ENCODE results near the gene LONP1.

Gene LONP1

GRCh38 chr19:5686647-5687359, 33.1 kb downstream of the LONP1 start:
- Histone ChIP-seq H3K36me3 (ENCODE audit: control insufficient read depth in 2 of 2, insufficient read depth in 2 of 2, low read length in 2 of 2) (peaks cover 0 to 1% of the 10 kb centered on the region in 2 donors), H3K4me3 (ENCODE audit: low read length in 2 of 2) (peak overlapping the region; percentile 65 to 75), H3K27me3 (ENCODE audit: control insufficient read depth in 2 of 2, insufficient read depth in 2 of 2, low read length in 2 of 2) (no peaks in the 10 kb centered on the region), H3K4me1 (ENCODE audit: control insufficient read depth in 2 of 2, insufficient read depth in 2 of 2, low read length in 2 of 2) (peaks cover 14 to 22% of the 10 kb centered on the region in 2 donors), H3K9ac (ENCODE audit: low read depth in 1 of 2, low read length in 2 of 2) (peak overlapping the region; percentile 47 to 61), H3K27ac (ENCODE audit: low read depth in 2 of 2, low read length in 2 of 2) (peak overlapping the region; percentile 84 to 86), H3K9me3 (ENCODE audit: control insufficient read depth in 2 of 2, low read length in 2 of 2) (no peaks in the 10 kb centered on the region)

- peak overlapping the region; percentile 47 to 61 for H3K9ac ChIP-seq (ENCODE audit: low read depth in 1 of 2, low read length in 2 of 2)
- peaks cover 14 to 19% of the 10 kb centered on the region in 2 donors for H3K4me1 ChIP-seq (ENCODE audit: control insufficient read depth in 2 of 2, insufficient read depth in 2 of 2, low read length in 2 of 2)
- H3K27ac ChIP-seq (ENCODE audit: low read depth in 2 of 2, low read length in 2 of 2), result peak overlapping the region; percentile 84 to 86
Measured at GRCh38 chr19:5686326-5686646, 33.7 kb downstream of the LONP1 start.

GRCh38 chr19:5684694-5685430, 35.1 kb downstream of the LONP1 start:
- peaks cover 12 to 15% of the 10 kb centered on the region in 2 donors for H3K4me1 ChIP-seq (ENCODE audit: control insufficient read depth in 2 of 2, insufficient read depth in 2 of 2, low read length in 2 of 2)
- H3K9me3 ChIP-seq (ENCODE audit: control insufficient read depth in 2 of 2, low read length in 2 of 2), result no peaks in the 10 kb centered on the region
- H3K27ac ChIP-seq (ENCODE audit: low read depth in 2 of 2, low read length in 2 of 2), result no peak overlapping the region
- H3K9ac ChIP-seq (ENCODE audit: low read depth in 1 of 2, low read length in 2 of 2), result no peak overlapping the region
- no peak overlapping the region for H3K4me3 ChIP-seq (ENCODE audit: low read length in 2 of 2)
- H3K36me3 ChIP-seq (ENCODE audit: control insufficient read depth in 2 of 2, insufficient read depth in 2 of 2, low read length in 2 of 2), result no peaks in the 10 kb centered on the region
- H3K27me3 ChIP-seq (ENCODE audit: control insufficient read depth in 2 of 2, insufficient read depth in 2 of 2, low read length in 2 of 2), result no peaks in the 10 kb centered on the region

More at GRCh38 chr19:5686326-5686646, 33.7 kb downstream of the LONP1 start:
- peak overlapping the region; percentile 65 to 75 for H3K4me3 ChIP-seq (ENCODE audit: low read length in 2 of 2)
- no peaks in the 10 kb centered on the region for H3K9me3 ChIP-seq (ENCODE audit: control insufficient read depth in 2 of 2, low read length in 2 of 2)
- no peaks in the 10 kb centered on the region for H3K27me3 ChIP-seq (ENCODE audit: control insufficient read depth in 2 of 2, insufficient read depth in 2 of 2, low read length in 2 of 2)
- H3K36me3 ChIP-seq (ENCODE audit: control insufficient read depth in 2 of 2, insufficient read depth in 2 of 2, low read length in 2 of 2), result no peaks in the 10 kb centered on the region

- Histone ChIP-seq H3K4me3 (ENCODE audit: low read length in 2 of 2) (no peak overlapping the region), H3K9me3 (ENCODE audit: control insufficient read depth in 2 of 2, low read length in 2 of 2) (no peaks in the 10 kb centered on the region), H3K4me1 (ENCODE audit: control insufficient read depth in 2 of 2, insufficient read depth in 2 of 2, low read length in 2 of 2) (peaks cover 21% of the 10 kb centered on the region in 2 donors), H3K27ac (ENCODE audit: low read depth in 2 of 2, low read length in 2 of 2) (no peak overlapping the region), H3K27me3 (ENCODE audit: control insufficient read depth in 2 of 2, insufficient read depth in 2 of 2, low read length in 2 of 2) (no peaks in the 10 kb centered on the region), H3K9ac (ENCODE audit: low read depth in 1 of 2, low read length in 2 of 2) (no peak overlapping the region), H3K36me3 (ENCODE audit: control insufficient read depth in 2 of 2, insufficient read depth in 2 of 2, low read length in 2 of 2) (no peaks in the 10 kb centered on the region)
Measured at GRCh38 chr19:5683177-5683886, 36.6 kb downstream of the LONP1 start.

GRCh38 chr19:5682107-5682482, 37.9 kb downstream of the LONP1 start:
- Histone ChIP-seq H3K27ac (ENCODE audit: low read depth in 2 of 2, low read length in 2 of 2) (no peak overlapping the region), H3K9me3 (ENCODE audit: control insufficient read depth in 2 of 2, low read length in 2 of 2) (no peaks in the 10 kb centered on the region), H3K36me3 (ENCODE audit: control insufficient read depth in 2 of 2, insufficient read depth in 2 of 2, low read length in 2 of 2) (peaks cover 0 to 6% of the 10 kb centered on the region in 2 donors), H3K27me3 (ENCODE audit: control insufficient read depth in 2 of 2, insufficient read depth in 2 of 2, low read length in 2 of 2) (no peaks in the 10 kb centered on the region), H3K4me3 (ENCODE audit: low read length in 2 of 2) (no peak overlapping the region), H3K9ac (ENCODE audit: low read depth in 1 of 2, low read length in 2 of 2) (no peak overlapping the region), H3K4me1 (ENCODE audit: control insufficient read depth in 2 of 2, insufficient read depth in 2 of 2, low read length in 2 of 2) (peaks cover 16 to 18% of the 10 kb centered on the region in 2 donors)

- peak overlapping the region in 1 of 2 donors; percentile 98 for H3K9ac ChIP-seq (ENCODE audit: low read depth in 1 of 2, low read length in 2 of 2)
Measured at GRCh38 chr19:5681391-5682106, 38.4 kb downstream of the LONP1 start.

GRCh38 chr19:5680437-5681368, 39.2 kb downstream of the LONP1 start, which contains the start of the genes HSD11B1L and MICOS13:
Gene HSD11B1L, plus strand, starts transcription at chr19:5681027. Its CDS starts 3,806 bp downstream, at chr19:5684833.
Gene MICOS13, minus strand, starts transcription at chr19:5680516. Its CDS starts 30 bp downstream, at chr19:5680486.
- peak within 1 kb of the TSS; percentile 95 to 98 for H3K9ac ChIP-seq (ENCODE audit: low read depth in 1 of 2, low read length in 2 of 2)
- peaks cover 0 to 6% of the 10 kb centered on the region in 2 donors for H3K36me3 ChIP-seq (ENCODE audit: control insufficient read depth in 2 of 2, insufficient read depth in 2 of 2, low read length in 2 of 2)

More at GRCh38 chr19:5681391-5682106, 38.4 kb downstream of the LONP1 start:
- Histone ChIP-seq H3K27me3 (ENCODE audit: control insufficient read depth in 2 of 2, insufficient read depth in 2 of 2, low read length in 2 of 2) (no peaks in the 10 kb centered on the region), H3K36me3 (ENCODE audit: control insufficient read depth in 2 of 2, insufficient read depth in 2 of 2, low read length in 2 of 2) (peaks cover 0 to 6% of the 10 kb centered on the region in 2 donors), H3K9me3 (ENCODE audit: control insufficient read depth in 2 of 2, low read length in 2 of 2) (no peaks in the 10 kb centered on the region), H3K4me1 (ENCODE audit: control insufficient read depth in 2 of 2, insufficient read depth in 2 of 2, low read length in 2 of 2) (peaks cover 16 to 20% of the 10 kb centered on the region in 2 donors), H3K4me3 (ENCODE audit: low read length in 2 of 2) (peak overlapping the region; percentile 98), H3K27ac (ENCODE audit: low read depth in 2 of 2, low read length in 2 of 2) (peak overlapping the region in 1 of 2 donors; percentile 32)

GRCh38 chr19:5680084-5680436, 39.9 kb downstream of the LONP1 start:
- Histone ChIP-seq H3K4me3 (ENCODE audit: low read length in 2 of 2) (peak overlapping the region; percentile 98), H3K9ac (ENCODE audit: low read depth in 1 of 2, low read length in 2 of 2) (peak overlapping the region; percentile 95 to 98), H3K27me3 (ENCODE audit: control insufficient read depth in 2 of 2, insufficient read depth in 2 of 2, low read length in 2 of 2) (no peaks in the 10 kb centered on the region), H3K9me3 (ENCODE audit: control insufficient read depth in 2 of 2, low read length in 2 of 2) (no peaks in the 10 kb centered on the region), H3K27ac (ENCODE audit: low read depth in 2 of 2, low read length in 2 of 2) (peak overlapping the region; percentile 83 to 88), H3K36me3 (ENCODE audit: control insufficient read depth in 2 of 2, insufficient read depth in 2 of 2, low read length in 2 of 2) (peaks cover 0 to 6% of the 10 kb centered on the region in 2 donors), H3K4me1 (ENCODE audit: control insufficient read depth in 2 of 2, insufficient read depth in 2 of 2, low read length in 2 of 2) (peaks cover 16 to 21% of the 10 kb centered on the region in 2 donors)

More at GRCh38 chr19:5680437-5681368, 39.2 kb downstream of the LONP1 start, which contains the start of the genes HSD11B1L and MICOS13:
- Histone ChIP-seq H3K27me3 (ENCODE audit: control insufficient read depth in 2 of 2, insufficient read depth in 2 of 2, low read length in 2 of 2) (no peaks in the 10 kb centered on the region), H3K27ac (ENCODE audit: low read depth in 2 of 2, low read length in 2 of 2) (peak within 1 kb of the TSS; percentile 83 to 88), H3K4me3 (ENCODE audit: low read length in 2 of 2) (peak within 1 kb of the TSS; percentile 98), H3K9me3 (ENCODE audit: control insufficient read depth in 2 of 2, low read length in 2 of 2) (no peaks in the 10 kb centered on the region), H3K4me1 (ENCODE audit: control insufficient read depth in 2 of 2, insufficient read depth in 2 of 2, low read length in 2 of 2) (peaks cover 16 to 21% of the 10 kb centered on the region in 2 donors)
